Peyer's patch (tissue), 4 donors: Measurements from ENCODE around the gene CNTNAP2. TPM values are rescaled to one million over a fixed set of nuclear protein-coding genes. Genes with fewer than 3 reads are reported as not detected.
"Not testable (repeated sequence)": the region's sequence is repeated elsewhere in the genome, so short reads cannot be mapped to it uniquely, and the experiment has no call there.

Source experiments
- DNase-seq, 3 donors: peaks; one replicate each; pipeline ENCODE4 v3.0.0-alpha.2; 2017 to 2019
- H3K27ac ChIP-seq, 4 donors: fragments of 200-600 bp; sonication (generic); one replicate each; pipeline ENCODE4 v1.5.1; 2016 to 2019
- H3K27me3 ChIP-seq, 2 donors: fragments of 200-600 bp; sonication (generic); one replicate each; pipeline ENCODE4 v1.5.1; 2019
- H3K36me3 ChIP-seq, 3 donors: fragments of 200-600 bp; sonication (generic); one replicate each; pipeline ENCODE4 v1.5.1; 2016 to 2019
- H3K4me1 ChIP-seq, 4 donors: fragments of 200-600 bp; sonication (generic); one replicate each; pipeline ENCODE4 v1.5.1; 2016 to 2019
- H3K4me3 ChIP-seq, 4 donors: fragments of 200-600 bp; sonication (generic); 1 replicate in 3 of 4; 2 replicates in 1 of 4; pipeline ENCODE4 v1.5.1; 2016 to 2019; ENCODE audit warnings: mild to moderate bottlenecking in 1 of 4
- H3K9me3 ChIP-seq, 4 donors: fragments of 200-600 bp; sonication (generic); one replicate each; pipeline ENCODE4 v1.5.1; 2016 to 2019; ENCODE audit warnings: mild to moderate bottlenecking in 1 of 4
- POLR2A ChIP-seq, 2 donors: fragments of 450-650 bp; IDR thresholded peaks; one replicate each; pipeline ENCODE4 v1.5.1; 2017; ENCODE audit warnings: antibody characterized with exemption in 2 of 2, mild to moderate bottlenecking in 2 of 2, moderate library complexity in 2 of 2
- total RNA-seq, 4 donors: library from RNA; depleted of rRNA; stranded (reverse); fragments of >200 nt; gene quantifications; one replicate each; pipeline ENCODE4 v1.1.0, GENCODE V29; 2016
- TF ChIP-seq, protein P1 (sequence below), 6 experiments: fragments of 450-650 bp in 4 of 6; fragments of 200-600 bp in 2 of 6; sonication (generic) in 1 of 6; IDR thresholded peaks; one replicate each; pipeline ENCODE4 v1.5.1; 2017 to 2019; ENCODE audit warnings: antibody characterized with exemption in 6 of 6, mild to moderate bottlenecking in 3 of 6, moderate library complexity in 1 of 6

CNTNAP2 gene
- total RNA-seq, 4 donors from 2014 or later = 1.5 to 4.9 (median 3.6) TPM

DNA sequence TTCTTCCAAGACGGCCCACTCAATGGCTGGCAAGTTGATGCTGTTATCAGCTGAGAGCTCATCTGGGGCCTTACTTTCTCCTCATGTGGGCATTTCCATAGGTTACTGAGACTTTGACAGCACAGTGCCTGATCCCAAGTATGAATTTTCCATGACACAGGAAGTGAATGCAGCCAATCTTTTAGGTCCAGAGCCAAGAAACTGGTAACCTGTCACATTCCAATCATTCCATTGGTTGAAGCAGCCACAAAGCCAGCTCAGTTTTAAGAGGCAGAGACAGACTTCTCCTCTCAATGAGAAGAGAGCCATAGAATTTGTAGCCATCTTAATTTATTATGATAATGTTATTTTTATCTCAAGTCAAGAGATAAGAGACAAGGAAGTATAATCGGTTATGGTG lies 775.5 kb downstream of the CNTNAP2 start:
- H3K27ac ChIP-seq = no peak overlapping the region
- no peak for DNase-seq
- H3K4me3 ChIP-seq = no peak overlapping the region
- H3K4me1 ChIP-seq = no peaks in the 10 kb centered on the region
- H3K9me3 ChIP-seq = no peaks in the 10 kb centered on the region
- TF ChIP-seq POLR2A (IDR thresholded peaks at IDR 0.05) = no peak
- TF ChIP-seq, protein P1, sequence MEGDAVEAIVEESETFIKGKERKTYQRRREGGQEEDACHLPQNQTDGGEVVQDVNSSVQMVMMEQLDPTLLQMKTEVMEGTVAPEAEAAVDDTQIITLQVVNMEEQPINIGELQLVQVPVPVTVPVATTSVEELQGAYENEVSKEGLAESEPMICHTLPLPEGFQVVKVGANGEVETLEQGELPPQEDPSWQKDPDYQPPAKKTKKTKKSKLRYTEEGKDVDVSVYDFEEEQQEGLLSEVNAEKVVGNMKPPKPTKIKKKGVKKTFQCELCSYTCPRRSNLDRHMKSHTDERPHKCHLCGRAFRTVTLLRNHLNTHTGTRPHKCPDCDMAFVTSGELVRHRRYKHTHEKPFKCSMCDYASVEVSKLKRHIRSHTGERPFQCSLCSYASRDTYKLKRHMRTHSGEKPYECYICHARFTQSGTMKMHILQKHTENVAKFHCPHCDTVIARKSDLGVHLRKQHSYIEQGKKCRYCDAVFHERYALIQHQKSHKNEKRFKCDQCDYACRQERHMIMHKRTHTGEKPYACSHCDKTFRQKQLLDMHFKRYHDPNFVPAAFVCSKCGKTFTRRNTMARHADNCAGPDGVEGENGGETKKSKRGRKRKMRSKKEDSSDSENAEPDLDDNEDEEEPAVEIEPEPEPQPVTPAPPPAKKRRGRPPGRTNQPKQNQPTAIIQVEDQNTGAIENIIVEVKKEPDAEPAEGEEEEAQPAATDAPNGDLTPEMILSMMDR (IDR thresholded peaks at IDR 0.05) = no peak
- no peaks in the 10 kb centered on the region for H3K36me3 ChIP-seq
- H3K27me3 ChIP-seq = no peaks in the 10 kb centered on the region

DNA sequence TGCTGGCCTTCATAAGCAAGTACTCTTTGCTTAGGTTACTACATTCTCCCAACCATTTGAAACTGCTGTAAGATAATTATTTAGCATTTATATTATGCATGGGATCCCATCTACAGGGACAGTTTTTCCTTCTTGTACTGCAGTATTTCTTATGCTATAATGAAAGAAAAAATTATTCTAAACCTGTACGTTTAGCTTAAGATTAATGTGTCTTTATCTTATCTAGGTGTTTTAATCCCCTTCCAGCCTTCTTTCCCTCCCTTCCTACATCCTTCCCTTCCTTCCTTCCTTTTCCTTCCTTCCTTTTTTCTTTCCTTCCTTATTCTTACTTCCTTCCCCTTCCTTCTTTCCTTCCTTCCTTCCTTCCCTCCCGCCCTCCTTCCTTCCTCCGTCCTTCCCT lies 778.3 kb downstream of the CNTNAP2 start:
- no peak for DNase-seq
- Histone ChIP-seq H3K36me3 (no peaks in the 10 kb centered on the region), H3K9me3 (no peaks in the 10 kb centered on the region), H3K27ac (no peak overlapping the region), H3K4me3 (no peak overlapping the region), H3K4me1 (no peaks in the 10 kb centered on the region), H3K27me3 (no peaks in the 10 kb centered on the region)
- no peak for TF ChIP-seq POLR2A (IDR thresholded peaks at IDR 0.05)
- TF ChIP-seq, protein P1 (IDR thresholded peaks at IDR 0.05) = no peak

DNA sequence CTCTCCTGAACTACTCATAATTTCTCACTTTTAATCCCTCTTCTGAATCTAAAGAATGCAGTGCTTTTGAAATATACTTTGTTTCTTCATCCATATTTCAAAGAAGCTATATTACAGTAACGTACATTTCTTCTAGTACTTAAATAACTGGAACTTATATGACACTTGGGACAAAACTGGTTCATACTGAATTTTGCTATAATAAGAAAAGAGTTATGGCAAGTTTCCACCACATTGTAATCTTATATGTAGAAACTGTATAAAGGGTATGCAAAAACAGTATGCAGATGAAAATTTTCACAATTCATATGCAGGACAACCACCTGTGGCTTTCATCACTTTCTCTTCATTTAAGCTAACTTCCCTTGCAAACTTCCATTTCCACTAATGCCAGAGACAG lies 785.7 kb downstream of the CNTNAP2 start:
- no peak for DNase-seq
- TF ChIP-seq POLR2A (IDR thresholded peaks at IDR 0.05) = no peak
- TF ChIP-seq, protein P1 (IDR thresholded peaks at IDR 0.05) = no peak
- Histone ChIP-seq H3K27ac (no peak overlapping the region), H3K4me3 (no peak overlapping the region), H3K27me3 (no peaks in the 10 kb centered on the region), H3K36me3 (no peaks in the 10 kb centered on the region), H3K9me3 (no peaks in the 10 kb centered on the region), H3K4me1 (no peaks in the 10 kb centered on the region)

DNA sequence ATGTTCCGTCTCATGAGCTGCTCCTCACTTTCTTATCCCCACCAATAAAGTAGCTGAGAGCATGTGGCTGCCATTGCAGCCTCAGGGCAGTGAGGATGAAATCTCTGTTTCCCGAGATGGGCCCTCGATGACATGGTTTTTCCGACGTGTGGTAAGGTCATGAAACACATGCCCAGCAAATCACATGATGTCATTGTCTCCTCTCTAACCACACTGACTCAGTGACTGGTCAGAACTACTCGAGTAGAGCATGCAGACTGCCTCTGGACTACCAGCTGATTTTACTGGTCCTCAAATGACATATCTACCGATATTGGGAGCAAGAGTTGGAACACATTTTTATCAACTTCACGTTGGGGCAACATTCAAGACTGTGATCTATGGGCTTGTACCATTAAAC lies 786.1 kb downstream of the CNTNAP2 start:
- H3K27ac ChIP-seq = no peak overlapping the region
- no peaks in the 10 kb centered on the region for H3K36me3 ChIP-seq
- no peaks in the 10 kb centered on the region for H3K4me1 ChIP-seq
- H3K4me3 ChIP-seq = no peak overlapping the region
- no peaks in the 10 kb centered on the region for H3K9me3 ChIP-seq
- DNase-seq = no peak
- TF ChIP-seq, protein P1 (IDR thresholded peaks at IDR 0.05) = no peak
- TF ChIP-seq POLR2A (IDR thresholded peaks at IDR 0.05) = no peak
- no peaks in the 10 kb centered on the region for H3K27me3 ChIP-seq

DNA sequence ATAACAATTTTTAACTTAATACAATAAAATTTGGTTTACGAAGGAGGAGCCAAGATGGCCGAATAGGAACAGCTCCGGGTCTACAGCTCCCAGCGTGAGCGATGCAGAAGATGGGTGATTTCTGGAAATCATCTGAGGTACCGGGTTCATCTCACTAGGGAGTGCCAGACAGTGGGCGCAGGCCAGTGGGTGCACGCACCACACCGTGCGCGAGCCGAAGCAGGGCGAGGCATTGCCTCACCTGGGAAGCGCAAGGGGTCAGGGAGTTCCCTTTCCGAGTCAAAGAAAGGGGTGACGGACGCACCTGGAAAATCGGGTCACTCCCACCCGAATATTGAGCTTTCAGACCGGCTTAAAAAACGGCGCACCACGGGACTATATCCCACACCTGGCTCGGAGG lies 789.1 kb downstream of the CNTNAP2 start:
- H3K4me3 ChIP-seq, DNase-seq, H3K9me3 ChIP-seq, H3K27me3 ChIP-seq, H3K4me1 ChIP-seq, H3K27ac ChIP-seq, H3K36me3 ChIP-seq: not testable (repeated sequence)

DNA sequence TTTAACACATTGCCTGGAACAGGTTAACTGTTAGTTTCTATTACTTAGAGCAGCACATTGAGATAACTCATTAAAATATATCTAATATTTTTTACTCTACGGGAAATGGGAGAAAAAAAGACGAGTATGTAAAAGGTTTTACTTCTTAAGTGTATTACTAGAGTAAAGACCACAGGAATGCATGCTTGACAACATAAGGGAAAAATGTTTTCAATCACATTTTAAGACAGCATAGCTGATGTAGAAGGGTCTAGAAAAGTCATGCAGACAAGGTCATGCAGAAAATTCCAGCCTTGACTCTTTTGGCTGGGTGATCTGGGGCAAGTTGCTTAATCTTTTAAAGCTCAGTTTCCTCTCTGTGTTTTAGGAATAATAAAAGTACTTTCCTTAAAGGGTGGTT lies 806.2 kb downstream of the CNTNAP2 start:
- H3K4me1 ChIP-seq = no peaks in the 10 kb centered on the region
- TF ChIP-seq, protein P1 (IDR thresholded peaks at IDR 0.05) = no peak
- no peak for TF ChIP-seq POLR2A (IDR thresholded peaks at IDR 0.05)
- no peaks in the 10 kb centered on the region for H3K27me3 ChIP-seq
- H3K27ac ChIP-seq = no peak overlapping the region
- H3K9me3 ChIP-seq = peaks cover 0 to 7% (median 0%) of the 10 kb centered on the region in 4 donors
- DNase-seq = no peak
- H3K36me3 ChIP-seq = no peaks in the 10 kb centered on the region
- no peak overlapping the region for H3K4me3 ChIP-seq
